NCI-H510A treated with DMSO at 0.1 percent for 48 hours (cell line): ENCODE measurements around the gene UBL5.

ENCODE experiments used
- DNase-seq: peaks from one replicate; lab custom pipeline; 2025; lab: John Stamatoyannopoulos, UW

UBL5 gene

DNA sequence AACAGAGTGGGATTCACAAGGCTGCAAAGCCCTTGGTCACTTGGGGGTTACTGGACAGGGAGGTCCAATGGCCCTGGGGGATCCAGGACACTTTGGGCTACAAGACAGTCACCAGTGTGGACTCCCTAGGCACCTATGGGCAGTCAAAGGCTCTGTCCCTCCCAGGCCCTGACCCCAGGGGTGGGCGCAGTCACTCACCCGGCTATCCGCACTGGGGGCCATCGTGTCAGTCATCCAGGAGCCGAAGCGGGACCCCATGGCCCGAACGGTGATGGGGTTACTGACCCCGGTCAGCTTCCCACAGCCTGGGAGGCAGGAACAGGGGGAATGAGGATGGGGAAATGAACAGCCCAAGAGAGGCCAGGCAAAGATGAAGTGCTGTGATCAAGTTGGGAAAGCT is 28.9 kb downstream of the UBL5 start:
- no peak for DNase-seq

DNA sequence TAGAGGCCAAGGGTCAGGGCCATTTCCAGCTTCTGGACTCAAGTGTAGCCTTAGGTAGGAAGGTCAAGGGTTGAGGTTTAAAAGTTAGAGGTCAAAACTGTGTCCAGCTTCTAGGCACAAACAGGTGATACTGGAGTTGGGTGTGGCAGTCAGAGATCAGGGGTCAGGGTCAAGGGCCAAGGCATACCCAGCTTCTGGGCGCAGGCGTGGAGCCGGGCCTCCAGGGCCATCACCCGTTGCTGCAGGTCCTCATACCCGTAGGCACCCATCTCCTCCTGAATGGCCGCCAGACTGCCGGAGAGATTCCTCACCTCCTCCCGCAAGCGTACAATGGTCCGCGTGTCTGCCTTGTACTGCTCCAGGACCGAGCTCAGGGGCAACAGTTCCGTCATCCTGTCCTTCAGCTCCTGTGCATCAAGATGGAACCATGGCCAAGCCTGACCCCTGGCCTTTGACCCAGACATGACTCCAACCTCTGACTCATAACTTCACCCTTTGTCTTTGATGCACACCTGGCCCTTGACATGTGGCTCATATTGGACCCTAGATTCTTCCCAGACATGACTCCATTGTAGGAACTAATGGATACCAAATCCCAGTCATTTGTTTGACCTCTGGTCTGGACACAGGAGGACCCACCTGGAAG is 29.5 kb downstream of the UBL5 start:
- DNase-seq, result no peak

DNA sequence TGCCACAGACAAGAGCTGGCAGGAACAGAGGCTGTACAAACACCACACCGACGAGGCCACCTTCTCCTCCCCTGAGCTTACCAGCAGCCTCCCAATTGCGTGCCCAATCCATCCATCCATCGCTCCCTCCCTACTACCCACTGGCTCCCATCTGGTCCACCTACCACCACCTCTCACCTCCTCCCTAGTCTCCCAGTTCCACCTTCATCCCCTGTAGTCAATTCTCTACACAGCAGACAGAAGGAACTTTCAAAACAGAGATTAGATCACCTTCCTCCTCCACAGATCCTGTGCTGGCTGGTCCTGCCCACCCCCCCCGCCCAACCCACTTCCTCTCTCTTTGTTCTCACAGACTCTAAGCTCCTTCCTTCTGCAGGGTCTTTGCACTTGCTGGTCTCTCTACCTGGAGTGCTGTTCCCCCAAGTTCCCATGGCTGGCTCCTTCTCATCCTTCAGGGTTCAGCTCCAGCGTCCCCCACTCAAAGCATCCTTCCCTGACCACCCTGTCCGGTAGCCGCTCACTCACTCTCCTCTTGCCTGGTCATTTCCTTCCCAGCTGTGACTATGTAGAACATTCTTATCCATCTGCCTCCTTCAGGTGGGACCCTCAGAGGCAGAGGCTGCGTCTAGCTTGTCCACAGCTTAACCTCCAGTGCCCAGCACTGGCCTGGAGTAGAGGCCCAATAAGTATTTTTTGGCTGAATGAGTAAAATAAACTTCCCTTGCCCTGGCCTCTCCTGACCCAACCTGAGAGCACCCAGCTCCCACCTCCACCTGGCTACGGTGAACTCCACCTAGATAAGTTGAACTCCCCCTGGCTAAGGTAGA is 30.4 kb downstream of the UBL5 start:
- no peak for DNase-seq

DNA sequence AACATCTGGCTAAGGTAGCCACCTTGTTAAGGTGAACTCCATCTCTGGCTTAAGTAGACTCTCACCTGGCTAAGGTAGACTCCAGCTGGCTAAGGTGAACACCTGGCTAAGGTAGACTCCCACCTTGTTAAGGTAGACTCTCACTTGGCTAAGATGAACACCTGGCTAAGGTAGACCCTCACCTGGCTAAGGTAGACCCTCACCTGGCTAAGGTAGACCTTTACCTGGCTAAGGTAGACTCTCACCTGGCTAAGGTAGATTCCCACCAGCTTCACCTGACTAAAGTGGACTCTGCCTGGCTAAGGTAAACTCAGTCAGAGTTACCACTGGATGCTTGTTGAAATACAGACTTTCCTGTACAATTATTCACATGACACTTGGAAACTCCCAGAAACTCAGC is 31.0 kb downstream of the UBL5 start:
- no peak for DNase-seq

DNA sequence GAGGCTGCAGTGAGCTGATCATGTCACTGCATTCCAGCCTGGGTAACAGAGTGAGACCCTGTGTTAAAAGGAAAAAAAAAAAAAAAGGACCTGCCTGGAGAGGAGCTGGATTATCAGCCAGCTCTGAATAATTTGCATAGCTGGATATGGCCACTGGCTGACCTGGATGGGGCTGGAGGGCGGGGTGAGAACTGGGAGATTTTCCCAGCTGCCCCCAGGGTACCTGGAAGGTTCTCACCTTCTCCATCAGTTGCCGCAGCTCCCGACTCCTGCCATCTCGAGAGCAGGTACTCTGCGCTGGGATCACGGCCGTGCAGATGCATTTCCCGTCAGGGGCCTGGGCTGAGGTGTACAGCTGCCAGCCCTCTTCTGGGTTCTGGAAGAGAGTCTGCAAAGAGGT is 32.7 kb downstream of the UBL5 start:
- DNase-seq, result no peak

DNA sequence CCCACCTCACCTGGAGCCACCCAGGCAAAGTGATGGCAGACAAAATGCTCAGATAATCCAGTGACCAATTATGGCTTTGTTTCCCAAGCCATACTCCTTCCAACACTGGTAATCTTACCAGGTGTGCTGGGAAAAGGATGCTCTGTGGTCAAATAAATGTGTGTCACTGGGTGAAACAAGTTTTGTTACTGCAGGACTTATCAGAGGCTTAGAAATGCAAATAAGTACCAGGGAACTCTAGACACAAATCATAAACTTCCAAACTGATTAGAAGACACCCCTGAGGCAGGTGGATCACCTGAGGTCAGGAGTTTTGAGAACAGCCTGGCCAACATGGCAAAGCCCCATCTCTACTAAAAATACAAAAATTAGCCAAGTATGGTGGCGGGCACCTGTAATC is 33.8 kb downstream of the UBL5 start:
- DNase-seq, result no peak

DNA sequence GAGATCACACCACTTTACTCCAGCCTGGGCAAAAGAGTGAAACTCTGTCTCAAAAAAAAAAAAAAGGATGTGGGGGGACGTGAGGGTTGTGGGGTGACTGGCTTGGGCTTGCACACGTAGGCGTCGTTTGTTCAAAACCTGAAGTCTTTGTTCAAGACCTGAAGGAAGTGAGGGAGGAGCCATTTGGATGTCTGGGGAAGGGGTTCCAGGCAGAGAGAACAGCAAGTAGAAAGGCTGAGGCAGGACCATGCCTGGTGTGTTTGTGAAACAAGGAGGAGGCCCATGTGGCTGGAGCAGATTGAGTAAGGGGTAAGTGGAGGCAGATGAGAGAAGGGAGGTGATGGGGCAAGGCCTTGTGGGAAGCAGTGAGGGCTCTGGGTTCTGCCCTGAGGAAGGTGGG is 35.2 kb downstream of the UBL5 start:
- no peak for DNase-seq

DNA sequence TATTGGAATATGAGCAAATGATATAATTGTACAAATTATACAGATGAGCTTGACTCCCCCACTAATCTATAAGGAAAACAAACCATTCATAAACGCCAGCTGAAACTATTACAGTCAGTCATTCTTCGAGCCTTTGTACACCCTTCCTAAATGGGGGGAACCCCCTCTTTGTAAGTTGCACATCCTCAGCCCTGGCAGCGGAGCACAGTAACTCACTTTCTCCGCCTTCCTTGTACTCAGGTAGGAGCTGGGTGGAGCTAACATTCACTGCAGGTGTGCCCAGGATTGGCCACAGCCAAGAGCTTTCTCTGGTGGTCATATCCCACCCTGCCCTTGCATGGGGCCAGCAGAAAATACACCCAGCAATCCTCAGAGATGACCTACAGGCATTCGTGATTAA is 36.0 kb downstream of the UBL5 start:
- no peak for DNase-seq

DNA sequence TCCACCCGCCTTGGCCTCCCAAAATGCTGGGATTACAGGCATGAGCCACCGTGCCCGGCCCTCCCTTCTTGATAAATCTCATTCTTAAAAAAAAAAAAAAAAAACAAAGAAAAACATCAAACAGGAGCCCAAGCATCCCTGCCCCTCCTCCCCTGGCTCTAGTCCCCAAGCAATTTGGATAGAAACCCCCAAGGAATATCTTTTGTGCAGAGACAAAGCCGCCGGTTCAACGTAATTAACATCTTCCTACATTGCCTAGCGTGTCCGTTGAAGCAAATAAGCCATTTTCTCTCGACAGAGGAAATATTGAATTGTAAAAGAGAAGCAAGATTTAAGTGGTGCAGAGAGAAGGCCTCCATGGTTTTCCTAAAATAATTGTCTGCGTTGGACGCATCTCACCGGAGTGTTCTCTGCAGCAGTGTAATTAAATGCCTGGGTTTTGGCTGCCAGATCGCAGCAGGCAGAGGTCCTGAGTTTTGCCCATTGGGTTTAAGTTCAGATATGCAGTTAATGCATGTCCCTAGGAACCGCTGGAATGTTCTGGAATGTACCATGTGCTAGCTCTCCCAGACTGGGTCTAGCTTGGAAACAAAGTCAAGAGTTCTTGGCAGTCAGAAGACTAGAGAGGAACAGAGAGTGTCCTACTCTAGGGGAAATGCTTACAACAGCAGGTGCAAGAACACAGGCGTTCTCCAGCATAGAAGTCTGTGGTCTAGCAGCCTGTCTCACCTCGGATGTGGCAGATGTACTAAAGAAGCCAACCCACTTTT is 38.2 kb downstream of the UBL5 start:
- DNase-seq, result no peak

DNA sequence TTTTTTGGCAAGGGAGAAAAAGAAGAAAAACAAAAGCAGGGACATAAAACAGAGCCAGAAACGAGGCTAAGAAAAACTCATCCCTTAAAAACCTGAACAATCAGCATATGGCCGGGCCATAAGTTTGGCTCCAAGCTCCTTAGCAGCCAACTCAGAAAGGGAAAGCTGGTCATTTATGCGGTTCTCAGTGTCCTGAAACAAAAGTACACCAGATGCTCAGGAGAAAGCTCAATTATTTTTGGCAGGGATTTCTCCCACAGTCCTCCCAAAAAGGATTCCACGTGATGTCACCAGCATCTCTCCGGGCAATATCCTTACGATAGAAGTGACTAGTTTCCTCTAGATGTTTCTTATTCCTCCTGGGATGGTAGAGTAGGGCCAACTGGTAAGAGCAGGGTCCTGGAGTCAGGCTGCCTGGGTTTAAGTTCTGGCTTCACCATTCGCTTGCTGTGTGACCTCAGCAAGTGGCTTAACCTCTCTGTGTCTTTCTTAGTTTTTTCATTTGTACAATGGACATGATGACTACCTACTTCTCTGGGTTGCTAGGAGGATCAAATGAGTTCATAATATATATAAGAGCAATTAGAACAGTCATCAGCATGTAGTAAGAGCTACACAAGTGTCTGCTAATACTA is 41.4 kb downstream of the UBL5 start:
- DNase-seq, result no peak

DNA sequence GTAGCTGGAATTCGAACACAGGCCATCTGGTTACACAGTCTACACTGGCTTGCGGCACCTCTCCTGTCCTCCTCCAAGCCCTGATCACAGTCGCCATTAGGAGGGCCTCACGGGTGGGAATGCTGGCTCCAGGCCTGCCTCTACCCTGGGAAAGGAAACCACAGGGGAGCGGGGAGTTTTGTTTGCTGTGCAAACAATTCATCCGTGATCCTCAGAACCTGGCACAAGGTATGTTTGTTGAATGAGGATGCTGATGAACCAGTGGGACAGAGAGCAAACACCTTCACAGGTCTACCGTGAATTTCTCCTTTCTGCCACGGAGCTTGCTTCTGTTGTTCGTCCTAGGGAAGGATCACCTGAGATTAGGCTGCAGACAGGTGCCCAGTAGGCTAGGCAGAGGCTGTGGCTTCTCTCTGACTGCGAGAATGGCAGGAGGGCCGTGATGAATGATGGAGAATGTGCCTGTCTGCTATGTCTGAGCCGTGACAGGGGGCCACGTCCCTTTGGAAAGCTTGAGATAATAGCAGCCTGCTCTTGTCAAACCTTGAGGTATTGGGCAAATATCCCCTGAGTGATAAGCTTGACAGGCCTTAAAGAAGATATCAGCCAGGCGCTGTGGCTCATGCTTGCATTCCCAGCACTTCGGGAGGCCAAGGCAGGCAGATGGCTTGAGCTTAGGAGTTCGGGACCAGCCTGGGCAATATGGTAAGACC is 44.1 kb downstream of the UBL5 start:
- peak; percentile 25 for DNase-seq

DNA sequence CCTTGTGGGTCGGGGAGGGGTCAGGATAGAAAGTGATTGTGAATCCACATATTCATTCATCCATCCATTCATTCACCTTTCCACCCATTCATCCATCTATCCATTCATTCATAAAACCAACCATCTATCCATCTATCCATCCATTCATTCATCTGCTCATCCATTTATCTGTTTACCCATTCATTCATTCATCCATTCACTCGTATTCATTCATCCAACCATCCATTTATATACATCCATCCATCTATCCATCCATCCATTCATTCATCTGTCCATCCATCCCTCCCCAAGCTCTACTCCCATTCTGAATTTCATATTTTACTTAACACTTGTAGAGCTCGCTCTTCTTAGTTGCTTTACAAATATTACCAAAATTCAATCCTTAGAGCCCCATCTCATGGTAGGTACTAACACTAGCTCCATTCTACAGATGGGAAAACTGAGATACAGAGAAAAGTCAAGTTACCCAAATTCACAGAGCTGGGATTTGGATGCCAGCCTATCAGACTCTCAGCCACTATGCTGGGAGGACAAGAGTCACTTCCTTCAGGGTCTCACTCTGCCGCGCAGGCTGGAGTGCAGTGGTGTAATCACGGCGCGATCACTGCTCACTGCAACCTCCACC is 45.0 kb downstream of the UBL5 start:
- no peak for DNase-seq

DNA sequence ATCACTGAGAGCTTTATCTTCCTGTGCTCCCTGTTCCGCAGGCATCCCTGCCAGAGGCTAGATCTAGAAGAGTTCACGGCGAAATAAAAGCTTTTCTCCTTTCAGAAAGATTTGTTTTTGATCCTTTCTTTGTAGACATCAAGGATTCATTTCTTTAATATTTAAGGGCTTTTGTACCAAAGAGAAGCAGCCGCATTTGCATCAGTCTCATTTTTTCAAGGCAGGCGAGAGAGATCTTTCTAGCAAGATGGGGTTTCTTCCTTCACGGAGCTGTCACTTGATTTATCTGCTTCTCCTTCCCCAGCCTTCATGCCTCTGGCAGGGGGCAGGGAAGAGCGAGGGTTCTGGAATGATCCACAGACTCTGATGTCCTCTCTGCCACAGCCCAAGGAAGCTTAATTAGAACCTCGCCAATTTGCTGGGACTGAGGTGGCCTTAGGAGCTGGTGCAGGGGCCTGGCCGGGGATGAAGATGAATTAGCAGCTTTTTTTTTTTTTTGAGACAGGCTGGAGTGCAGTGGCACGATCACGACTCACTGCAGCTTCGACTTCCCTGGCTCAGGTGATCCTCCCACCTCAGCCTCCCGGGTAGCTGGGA is 47.4 kb downstream of the UBL5 start:
- DNase-seq, result no peak

DNA sequence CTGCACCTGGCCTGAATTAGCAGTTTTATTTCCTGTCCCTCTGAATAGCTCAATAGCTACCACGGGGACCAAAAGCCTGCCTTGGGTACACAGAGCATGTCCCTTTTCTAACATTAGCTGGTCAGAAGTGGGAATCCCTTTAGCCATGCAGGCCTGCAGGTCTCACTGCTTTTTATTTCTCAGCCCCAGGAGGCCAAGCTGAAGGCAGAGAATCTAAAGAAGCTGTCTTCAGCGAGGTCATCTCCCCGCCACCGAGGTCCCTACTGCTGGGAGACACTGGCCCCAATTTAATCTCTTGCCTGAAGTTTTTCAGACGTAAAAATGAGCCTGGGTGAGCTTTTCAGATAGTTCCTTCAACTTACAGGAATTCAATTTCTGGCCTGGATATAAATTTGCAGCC is 48.1 kb downstream of the UBL5 start:
- no peak for DNase-seq

DNA sequence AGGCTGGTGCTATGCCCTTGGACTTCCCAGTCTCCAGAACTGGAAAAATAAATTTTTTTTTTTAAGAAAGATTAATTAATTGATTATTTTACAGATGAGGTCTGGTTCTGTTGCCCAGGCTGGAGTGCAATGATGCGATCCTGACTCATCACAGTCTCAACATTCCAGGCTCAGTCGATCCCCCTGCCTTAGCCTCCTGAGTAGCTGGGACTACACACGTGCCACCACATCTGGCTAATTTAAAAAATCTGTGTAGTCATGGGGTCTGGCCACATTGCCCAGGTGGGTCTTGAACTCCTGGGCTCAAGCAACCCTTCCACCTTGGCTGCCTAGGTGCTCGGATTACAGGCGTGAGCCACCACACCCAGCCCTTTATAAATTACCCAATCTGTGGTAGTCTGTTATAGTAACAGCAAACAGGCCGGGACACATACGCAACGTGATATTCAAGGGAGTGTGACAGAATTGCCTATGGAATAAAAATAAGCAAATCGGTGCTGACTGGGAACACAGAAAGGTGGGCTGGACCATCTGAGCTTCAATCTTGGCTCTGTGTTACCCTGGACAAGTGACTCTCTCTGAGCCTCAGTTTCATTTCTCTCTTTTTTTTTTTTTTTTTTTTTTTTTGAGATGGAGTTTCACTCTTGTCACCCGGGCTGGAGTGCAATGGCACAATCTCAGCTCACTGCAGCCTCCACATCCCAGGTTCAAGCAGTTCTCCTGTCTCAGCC is 50.2 kb downstream of the UBL5 start:
- DNase-seq, result no peak

DNA sequence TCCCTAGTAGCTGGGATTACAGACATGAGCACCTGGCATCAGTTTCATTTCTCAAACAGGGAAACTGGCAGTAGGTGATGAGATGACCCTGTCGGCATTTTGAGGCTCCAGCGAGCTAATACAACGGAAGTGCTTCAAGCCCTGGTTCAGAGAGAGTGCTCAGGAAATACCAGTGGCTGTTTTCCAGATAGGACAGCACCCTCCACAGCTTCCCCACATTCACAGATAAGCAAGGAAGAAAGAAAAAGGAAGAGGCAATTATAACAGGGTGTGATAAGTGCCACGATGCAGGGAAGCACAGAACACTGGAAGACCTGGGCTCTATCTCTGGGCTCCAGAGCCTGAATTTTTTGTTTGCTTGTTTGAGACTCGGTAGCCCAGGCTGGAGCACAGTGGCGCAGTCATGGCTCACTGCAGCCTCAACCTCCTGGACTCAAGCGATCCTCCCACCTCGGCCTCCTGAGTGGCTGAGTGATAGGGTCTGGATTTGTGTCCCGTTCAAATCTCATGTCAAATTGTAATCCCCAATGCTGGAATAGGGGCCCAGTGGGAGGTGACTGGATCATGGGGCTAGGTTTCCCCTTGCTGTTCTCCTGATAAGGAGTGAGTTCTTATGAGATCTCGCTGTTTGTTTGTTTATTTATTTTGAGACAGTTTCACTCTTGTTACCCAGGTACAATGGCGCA is 50.9 kb downstream of the UBL5 start:
- DNase-seq, result no peak
